Right atrium auricular region (tissue), 2 donors: ENCODE results near the gene ST6GAL2. TPM values are rescaled to one million over a fixed set of nuclear protein-coding genes. Genes with fewer than 3 reads are reported as not detected.

Source experiments
- DNase-seq: peaks from one replicate; pipeline ENCODE4 v3.0.0-alpha.2; 2019; ENCODE audit warnings: low spot score
- H3K27ac ChIP-seq, 2 donors: fragments of 200-600 bp; sonication (generic); 1 replicate in 1 of 2; 2 replicates in 1 of 2; pipeline ENCODE4 v1.5.1; 2016 to 2019
- H3K27me3 ChIP-seq, 2 donors: fragments of 200-600 bp; sonication (generic); one replicate each; pipeline versions ENCODE4 v1.5.1 to v1.6.0; 2017 to 2019
- H3K36me3 ChIP-seq: fragments of 200-600 bp; sonication (generic); one replicate; pipeline ENCODE4 v1.5.1; 2016
- H3K4me1 ChIP-seq, 2 donors: fragments of 200-600 bp; sonication (generic); one replicate each; pipeline versions ENCODE4 v1.5.1 to v1.6.0; 2017 to 2019
- H3K4me3 ChIP-seq, 2 donors: fragments of 200-600 bp; sonication (generic); 1 replicate in 1 of 2; 2 replicates in 1 of 2; pipeline ENCODE4 v1.5.1; 2017 to 2019; ENCODE audit warnings: mild to moderate bottlenecking in 1 of 2, moderate library complexity in 1 of 2
- H3K9me3 ChIP-seq, 2 donors: fragments of 200-600 bp; sonication (generic); one replicate each; pipeline ENCODE4 v1.5.1; 2019
- CTCF ChIP-seq, 2 donors: fragments of 200-600 bp; sonication (generic); IDR thresholded peaks; one replicate each; pipeline ENCODE4 v1.5.1; 2019; ENCODE audit warnings: antibody characterized with exemption in 2 of 2
- total RNA-seq, 2 donors: library from RNA; depleted of rRNA; stranded (reverse); fragments of >200 nt; gene quantifications; one replicate each; pipeline ENCODE4 v1.1.0, GENCODE V29; 2016

Gene ST6GAL2
- total RNA-seq, 2 donors from 2014 or later = 0.59 to 0.67 TPM

- H3K27me3 ChIP-seq = no peaks in the 10 kb centered on the region
- H3K4me1 ChIP-seq = peaks cover 0 to 16% of the 10 kb centered on the region in 2 donors
Observed at GRCh38 chr2:106851881-106852501, 34.0 kb downstream of the ST6GAL2 start.

GRCh38 chr2:106851087-106851874, 34.7 kb downstream of the ST6GAL2 start:
- Histone ChIP-seq H3K4me1 (peaks cover 0 to 16% of the 10 kb centered on the region in 2 donors), H3K27ac (peak overlapping the region in 1 of 2 donors; percentile 41), H3K4me3 (no peak overlapping the region), H3K27me3 (no peaks in the 10 kb centered on the region), H3K36me3 (no peaks in the 10 kb centered on the region), H3K9me3 (no peaks in the 10 kb centered on the region)
- no peak for TF ChIP-seq CTCF (IDR thresholded peaks at IDR 0.05)
- no peak for DNase-seq

More at GRCh38 chr2:106851881-106852501, 34.0 kb downstream of the ST6GAL2 start:
- Histone ChIP-seq H3K4me3 (no peak overlapping the region), H3K27ac (no peak overlapping the region), H3K36me3 (no peaks in the 10 kb centered on the region), H3K9me3 (no peaks in the 10 kb centered on the region)
- TF ChIP-seq CTCF (IDR thresholded peaks at IDR 0.05) = no peak
- DNase-seq = no peak

- H3K4me3 ChIP-seq = no peak overlapping the region
- no peak overlapping the region for H3K27ac ChIP-seq
Observed at GRCh38 chr2:106849253-106849652, 36.7 kb downstream of the ST6GAL2 start.

GRCh38 chr2:106847366-106847765, 38.6 kb downstream of the ST6GAL2 start:
- no peak overlapping the region for H3K4me3 ChIP-seq
- H3K36me3 ChIP-seq = no peaks in the 10 kb centered on the region
- H3K4me1 ChIP-seq = peaks cover 0 to 16% of the 10 kb centered on the region in 2 donors
- no peak for DNase-seq
- no peaks in the 10 kb centered on the region for H3K27me3 ChIP-seq
- H3K9me3 ChIP-seq = no peaks in the 10 kb centered on the region
- TF ChIP-seq CTCF (IDR thresholded peaks at IDR 0.05) = no peak
- H3K27ac ChIP-seq = no peak overlapping the region

More at GRCh38 chr2:106849253-106849652, 36.7 kb downstream of the ST6GAL2 start:
- no peak for TF ChIP-seq CTCF (IDR thresholded peaks at IDR 0.05)
- Histone ChIP-seq H3K27me3 (no peaks in the 10 kb centered on the region), H3K4me1 (peaks cover 0 to 16% of the 10 kb centered on the region in 2 donors), H3K9me3 (no peaks in the 10 kb centered on the region), H3K36me3 (no peaks in the 10 kb centered on the region)
- no peak for DNase-seq

GRCh38 chr2:106845716-106846115, 40.3 kb downstream of the ST6GAL2 start:
- peaks cover 0 to under 1% of the 10 kb centered on the region in 2 donors for H3K4me1 ChIP-seq
- no peak for TF ChIP-seq CTCF (IDR thresholded peaks at IDR 0.05)
- H3K4me3 ChIP-seq = no peak overlapping the region
- no peak overlapping the region for H3K27ac ChIP-seq
- H3K27me3 ChIP-seq = no peaks in the 10 kb centered on the region
- no peaks in the 10 kb centered on the region for H3K36me3 ChIP-seq
- no peak for DNase-seq
- H3K9me3 ChIP-seq = no peaks in the 10 kb centered on the region
